IPS DF 19.7 (cell line): ENCODE measurements around the gene RRH.

Experiments
- DNase-seq: peaks from one replicate; pipeline ENCODE4 v3.0.0-alpha.2; 2013; ENCODE audit warnings: low read depth, low spot score

The RRH gene

GRCh38 chr4:109887071-109887470, 59.3 kb downstream of the RRH start:
- DNase-seq = no peak

GRCh38 chr4:109890076-109890475, 62.3 kb downstream of the RRH start:
- DNase-seq = no peak
